T-helper 2 cell treated with Interferon-gamma antibody and Interleukin-4, amounts not matched to agents 5 μg/mL and 100 μg/mL, for 36 hours (primary cell): ENCODE results near the gene GTF2E1.
"Not testable (repeated sequence)": the region's sequence is repeated elsewhere in the genome, so short reads cannot be mapped to it uniquely, and the experiment has no call there.

Experiments
- DNase-seq: peaks from one replicate; pipeline ENCODE4 v3.0.0; 2021; ENCODE audit warnings: low spot score
- H3K27ac Mint-ChIP-seq: one replicate; pipeline ENCODE4 v1.8.0; 2021; ENCODE audit warnings: mild to moderate bottlenecking, mixed read lengths
- H3K27me3 Mint-ChIP-seq: one replicate; pipeline ENCODE4 v1.8.0; 2021; ENCODE audit warnings: low read depth, mixed read lengths
- H3K36me3 Mint-ChIP-seq: one replicate; pipeline ENCODE4 v1.8.0; 2021; ENCODE audit warnings: low read depth, mixed read lengths
- H3K4me1 Mint-ChIP-seq: one replicate; pipeline ENCODE4 v1.8.0; 2021; ENCODE audit warnings: low read depth, mixed read lengths
- H3K4me3 Mint-ChIP-seq: one replicate; pipeline ENCODE4 v1.8.0; 2022; ENCODE audit warnings: mild to moderate bottlenecking, moderate library complexity, mixed read lengths
- H3K9me3 Mint-ChIP-seq: one replicate; pipeline ENCODE4 v1.8.0; 2021; ENCODE audit warnings: mixed read lengths

Gene GTF2E1

GRCh38 chr3:120741837-120742197 is 727 bp upstream of the GTF2E1 start:
- Mint-ChIP-seq H3K4me3 (peak overlapping the region; percentile 91), H3K27me3 (no peaks in the 10 kb centered on the region), H3K4me1 (peaks cover 24% of the 10 kb centered on the region), H3K36me3 (peaks cover 21% of the 10 kb centered on the region), H3K9me3 (peaks cover 7% of the 10 kb centered on the region), H3K27ac (peak overlapping the region; percentile 97)
- no peak for DNase-seq

- Mint-ChIP-seq H3K36me3 (peaks cover 15% of the 10 kb centered on the region), H3K4me1 (peaks cover 24% of the 10 kb centered on the region), H3K9me3 (no peaks in the 10 kb centered on the region), H3K27me3 (no peaks in the 10 kb centered on the region), H3K4me3 (peak overlapping the region; percentile 91), H3K27ac (peak overlapping the region; percentile 97)
- DNase-seq, result no peak
These were observed 363 bp downstream of the GTF2E1 start for GRCh38 chr3:120742849-120743365.

GRCh38 chr3:120743556-120744195 is 1.1 kb downstream of the GTF2E1 start:
- no peaks in the 10 kb centered on the region for H3K27me3 Mint-ChIP-seq

GRCh38 chr3:120745466-120745865 is 2.9 kb downstream of the GTF2E1 start:
- H3K4me3 Mint-ChIP-seq, result no peak overlapping the region
- DNase-seq, result no peak
- H3K27ac Mint-ChIP-seq, result no peak overlapping the region
- H3K36me3 Mint-ChIP-seq, result peaks cover 14% of the 10 kb centered on the region
- no peaks in the 10 kb centered on the region for H3K9me3 Mint-ChIP-seq
- H3K4me1 Mint-ChIP-seq, result peaks cover 24% of the 10 kb centered on the region
- H3K27me3 Mint-ChIP-seq, result no peaks in the 10 kb centered on the region

More at GRCh38 chr3:120743556-120744195, 1.1 kb downstream of the GTF2E1 start:
- peak overlapping the region; percentile 91 for H3K4me3 Mint-ChIP-seq
- H3K27ac Mint-ChIP-seq, result peak overlapping the region; percentile 97
- H3K36me3 Mint-ChIP-seq, result peaks cover 15% of the 10 kb centered on the region
- no peak for DNase-seq
- no peaks in the 10 kb centered on the region for H3K9me3 Mint-ChIP-seq
- H3K4me1 Mint-ChIP-seq, result peaks cover 24% of the 10 kb centered on the region

GRCh38 chr3:120749843-120750242 is 7.3 kb downstream of the GTF2E1 start:
- peaks cover 3% of the 10 kb centered on the region for H3K4me1 Mint-ChIP-seq
- no peak overlapping the region for H3K27ac Mint-ChIP-seq
- H3K36me3 Mint-ChIP-seq, result peaks cover 37% of the 10 kb centered on the region
- no peaks in the 10 kb centered on the region for H3K27me3 Mint-ChIP-seq
- DNase-seq, result no peak
- no peak overlapping the region for H3K4me3 Mint-ChIP-seq
- no peaks in the 10 kb centered on the region for H3K9me3 Mint-ChIP-seq

GRCh38 chr3:120752230-120752629 is 9.7 kb downstream of the GTF2E1 start:
- Mint-ChIP-seq H3K9me3 (peaks cover 4% of the 10 kb centered on the region), H3K27ac (no peak overlapping the region), H3K4me1 (peaks cover 2% of the 10 kb centered on the region), H3K27me3 (no peaks in the 10 kb centered on the region), H3K4me3 (no peak overlapping the region), H3K36me3 (peaks cover 47% of the 10 kb centered on the region)
- no peak for DNase-seq

- DNase-seq, result no peak
- Mint-ChIP-seq H3K4me3 (no peak overlapping the region), H3K27me3 (no peaks in the 10 kb centered on the region), H3K36me3 (peaks cover 48% of the 10 kb centered on the region), H3K9me3 (peaks cover 4% of the 10 kb centered on the region), H3K4me1 (peaks cover 2% of the 10 kb centered on the region), H3K27ac (no peak overlapping the region)
These were observed 10.3 kb downstream of the GTF2E1 start for GRCh38 chr3:120752865-120753264.

GRCh38 chr3:120753810-120754209 is 11.3 kb downstream of the GTF2E1 start:
- Mint-ChIP-seq H3K4me3 (no peak overlapping the region), H3K27me3 (no peaks in the 10 kb centered on the region), H3K36me3 (peaks cover 55% of the 10 kb centered on the region), H3K9me3 (peaks cover 5% of the 10 kb centered on the region), H3K4me1 (peaks cover 2% of the 10 kb centered on the region), H3K27ac (no peak overlapping the region)
- no peak for DNase-seq

- H3K36me3 Mint-ChIP-seq, result peaks cover 60% of the 10 kb centered on the region
These were observed 13.5 kb downstream of the GTF2E1 start for GRCh38 chr3:120756061-120756460.

GRCh38 chr3:120758551-120758950 is 16.0 kb downstream of the GTF2E1 start:
- H3K4me3 Mint-ChIP-seq, H3K27me3 Mint-ChIP-seq, DNase-seq, H3K9me3 Mint-ChIP-seq, H3K27ac Mint-ChIP-seq: not testable (repeated sequence)
- H3K36me3 Mint-ChIP-seq, result peaks cover 50% of the 10 kb centered on the region
- peaks cover 16% of the 10 kb centered on the region for H3K4me1 Mint-ChIP-seq

More at GRCh38 chr3:120756061-120756460, 13.5 kb downstream of the GTF2E1 start:
- Mint-ChIP-seq H3K4me3 (no peak overlapping the region), H3K27me3 (no peaks in the 10 kb centered on the region), H3K9me3 (peaks cover 9% of the 10 kb centered on the region), H3K27ac (no peak overlapping the region), H3K4me1 (peaks cover 3% of the 10 kb centered on the region)
- DNase-seq, result no peak

- H3K4me3 Mint-ChIP-seq, result no peak overlapping the region
- peaks cover 26% of the 10 kb centered on the region for H3K4me1 Mint-ChIP-seq
- peaks cover 5% of the 10 kb centered on the region for H3K9me3 Mint-ChIP-seq
These were observed 20.1 kb downstream of the GTF2E1 start for GRCh38 chr3:120762615-120763014.

GRCh38 chr3:120763601-120764000 is 21.1 kb downstream of the GTF2E1 start:
- Mint-ChIP-seq H3K36me3 (peaks cover 19% of the 10 kb centered on the region), H3K27me3 (no peaks in the 10 kb centered on the region), H3K27ac (no peak overlapping the region), H3K9me3 (peaks cover 5% of the 10 kb centered on the region), H3K4me3 (no peak overlapping the region), H3K4me1 (peaks cover 28% of the 10 kb centered on the region)
- no peak for DNase-seq

More at GRCh38 chr3:120762615-120763014, 20.1 kb downstream of the GTF2E1 start:
- Mint-ChIP-seq H3K27me3 (no peaks in the 10 kb centered on the region), H3K27ac (no peak overlapping the region), H3K36me3 (peaks cover 24% of the 10 kb centered on the region)
- no peak for DNase-seq

- peaks cover 1% of the 10 kb centered on the region for H3K9me3 Mint-ChIP-seq
- H3K4me3 Mint-ChIP-seq, result no peak overlapping the region
- peaks cover 26% of the 10 kb centered on the region for H3K4me1 Mint-ChIP-seq
- no peak for DNase-seq
- no peak overlapping the region for H3K27ac Mint-ChIP-seq
- H3K27me3 Mint-ChIP-seq, result no peaks in the 10 kb centered on the region
- H3K36me3 Mint-ChIP-seq, result peaks cover 13% of the 10 kb centered on the region
These were observed 21.7 kb downstream of the GTF2E1 start for GRCh38 chr3:120764206-120764605.

GRCh38 chr3:120765830-120766493 is 23.4 kb downstream of the GTF2E1 start:
- no peak overlapping the region for H3K27ac Mint-ChIP-seq
- H3K4me3 Mint-ChIP-seq, result no peak overlapping the region
- DNase-seq, result no peak
- no peaks in the 10 kb centered on the region for H3K9me3 Mint-ChIP-seq
- H3K36me3 Mint-ChIP-seq, result peaks cover 11% of the 10 kb centered on the region
- no peaks in the 10 kb centered on the region for H3K27me3 Mint-ChIP-seq
- peaks cover 26% of the 10 kb centered on the region for H3K4me1 Mint-ChIP-seq
